NCI-H2107 treated with DMSO at 0.1 percent for 48 hours (cell line): ENCODE data around the gene OLFML3.
A peak's percentile ranks its signal among the peaks of the same experiment; 100 is the strongest.

ENCODE experiments used
- DNase-seq: peaks from one replicate; lab custom pipeline; 2025; ENCODE audit not compliant: unreplicated experiment; lab: John Stamatoyannopoulos, UW

Gene OLFML3, protein sequence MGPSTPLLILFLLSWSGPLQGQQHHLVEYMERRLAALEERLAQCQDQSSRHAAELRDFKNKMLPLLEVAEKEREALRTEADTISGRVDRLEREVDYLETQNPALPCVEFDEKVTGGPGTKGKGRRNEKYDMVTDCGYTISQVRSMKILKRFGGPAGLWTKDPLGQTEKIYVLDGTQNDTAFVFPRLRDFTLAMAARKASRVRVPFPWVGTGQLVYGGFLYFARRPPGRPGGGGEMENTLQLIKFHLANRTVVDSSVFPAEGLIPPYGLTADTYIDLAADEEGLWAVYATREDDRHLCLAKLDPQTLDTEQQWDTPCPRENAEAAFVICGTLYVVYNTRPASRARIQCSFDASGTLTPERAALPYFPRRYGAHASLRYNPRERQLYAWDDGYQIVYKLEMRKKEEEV

GRCh38 chr1:113978863-113979702 lies at the start of gene OLFML3:
TSS of gene OLFML3 (plus strand) at chr1:113979474. CDS start at chr1:113979517, 43 bp downstream.
- DNase-seq: peak; percentile 79

GRCh38 chr1:113929750-113930498 lies 49.4 kb upstream of the OLFML3 start:
- no peak for DNase-seq

- no peak for DNase-seq
These were observed 48.6 kb upstream of the OLFML3 start for GRCh38 chr1:113930499-113931161.

DNA sequence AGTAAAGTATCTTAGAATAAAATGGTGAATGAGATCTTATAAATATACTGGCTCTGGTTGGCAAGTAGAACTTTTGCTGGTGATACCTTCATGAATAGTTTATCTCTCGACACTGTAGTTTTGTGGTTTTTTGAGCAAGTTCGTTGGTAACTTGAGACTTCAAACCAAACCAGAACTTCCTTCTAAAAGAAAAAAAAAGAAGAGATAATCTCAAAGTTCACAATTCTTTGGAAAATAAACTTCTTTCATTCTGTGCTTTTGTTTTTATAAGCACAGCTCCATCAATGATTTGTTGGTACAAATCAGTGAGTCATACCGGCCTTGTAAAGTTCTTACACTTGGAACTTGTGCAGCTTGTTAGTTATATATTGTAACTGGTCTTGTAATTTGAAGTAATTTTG lies 47.8 kb upstream of the OLFML3 start:
- no peak for DNase-seq

DNA sequence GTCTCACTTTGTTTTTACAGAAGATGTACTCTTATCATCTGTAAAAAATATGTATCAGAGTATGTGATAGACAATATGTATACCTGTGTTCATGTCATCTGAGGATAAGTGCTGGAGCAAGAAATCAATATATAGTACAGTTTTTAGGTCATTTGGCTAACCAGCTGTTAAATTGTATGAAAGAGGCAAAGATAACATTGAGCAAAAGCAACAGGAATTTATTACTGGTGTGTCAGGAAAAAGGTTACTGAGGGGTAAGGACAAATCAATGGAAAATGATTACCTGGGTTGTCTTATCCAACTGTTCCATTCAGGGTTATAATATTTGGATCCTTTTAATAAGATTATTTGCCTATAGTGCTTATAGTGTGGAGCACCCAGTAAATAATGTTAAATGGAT lies 45.3 kb upstream of the OLFML3 start:
- DNase-seq: no peak

DNA sequence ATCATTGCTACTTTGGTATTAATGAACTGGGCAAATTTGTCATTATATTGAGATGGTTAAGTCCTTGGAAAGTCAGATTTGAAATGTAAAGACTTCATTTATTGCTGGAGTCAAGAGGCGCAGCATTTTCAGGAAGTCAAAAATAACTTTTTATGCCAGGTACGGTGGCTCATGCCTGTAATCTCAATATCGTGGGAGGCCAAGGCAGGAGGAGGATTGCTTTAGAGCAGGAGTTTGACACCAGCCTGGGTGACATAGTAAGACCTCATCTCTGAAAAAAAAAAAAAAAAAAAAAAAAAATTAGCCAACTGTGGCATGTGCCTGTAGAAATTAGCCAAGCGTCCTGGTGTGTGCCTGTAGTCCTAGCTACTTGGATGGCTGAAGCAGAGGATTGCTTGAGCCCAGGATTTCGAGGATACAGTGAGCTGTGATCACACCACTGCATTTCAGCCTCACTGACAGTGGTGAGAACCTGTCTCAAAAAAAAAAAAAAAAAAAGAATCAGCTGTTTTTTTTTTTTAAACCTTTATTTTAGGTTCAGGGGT lies 44.7 kb upstream of the OLFML3 start:
- no peak for DNase-seq

- no peak for DNase-seq
These were observed 44.1 kb upstream of the OLFML3 start for GRCh38 chr1:113935176-113935575.

GRCh38 chr1:113935970-113936369 lies 43.3 kb upstream of the OLFML3 start:
- DNase-seq: no peak

- DNase-seq: no peak
These were observed 42.1 kb upstream of the OLFML3 start for GRCh38 chr1:113937146-113937545.

GRCh38 chr1:113938192-113938591 lies 41.1 kb upstream of the OLFML3 start:
- no peak for DNase-seq

- no peak for DNase-seq
These were observed 38.7 kb upstream of the OLFML3 start for GRCh38 chr1:113940365-113941244.

DNA sequence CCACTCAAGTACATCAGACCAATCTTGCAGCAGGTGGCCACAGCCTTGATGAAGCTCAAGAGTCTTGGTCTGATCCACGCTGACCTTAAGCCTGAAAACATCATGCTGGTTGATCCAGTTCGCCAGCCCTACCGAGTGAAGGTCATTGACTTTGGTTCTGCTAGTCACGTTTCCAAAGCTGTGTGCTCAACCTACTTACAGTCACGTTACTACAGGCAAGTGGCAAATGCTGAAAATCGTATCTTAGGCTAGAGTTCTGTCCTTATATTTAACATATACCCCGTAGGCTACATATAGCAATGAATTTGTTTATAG lies 38.1 kb upstream of the OLFML3 start:
- no peak for DNase-seq

DNA sequence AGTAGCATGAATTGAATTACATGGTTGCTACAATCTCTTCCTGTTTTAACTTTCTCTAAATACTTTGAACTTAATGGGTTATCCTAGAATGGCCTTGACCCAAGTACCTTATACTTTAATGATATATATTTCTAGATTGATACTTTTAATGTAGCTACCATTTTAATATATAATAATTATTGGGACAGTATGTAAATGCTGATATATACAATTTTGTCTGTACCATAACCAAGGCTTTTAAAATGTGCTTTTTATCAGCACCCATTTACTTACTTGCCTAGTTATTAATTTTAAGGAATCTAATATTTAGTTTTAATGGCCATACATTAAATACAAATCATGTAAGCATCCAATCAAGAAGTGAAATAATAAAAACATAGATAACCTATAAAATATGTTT lies 36.7 kb upstream of the OLFML3 start:
- no peak for DNase-seq

DNA sequence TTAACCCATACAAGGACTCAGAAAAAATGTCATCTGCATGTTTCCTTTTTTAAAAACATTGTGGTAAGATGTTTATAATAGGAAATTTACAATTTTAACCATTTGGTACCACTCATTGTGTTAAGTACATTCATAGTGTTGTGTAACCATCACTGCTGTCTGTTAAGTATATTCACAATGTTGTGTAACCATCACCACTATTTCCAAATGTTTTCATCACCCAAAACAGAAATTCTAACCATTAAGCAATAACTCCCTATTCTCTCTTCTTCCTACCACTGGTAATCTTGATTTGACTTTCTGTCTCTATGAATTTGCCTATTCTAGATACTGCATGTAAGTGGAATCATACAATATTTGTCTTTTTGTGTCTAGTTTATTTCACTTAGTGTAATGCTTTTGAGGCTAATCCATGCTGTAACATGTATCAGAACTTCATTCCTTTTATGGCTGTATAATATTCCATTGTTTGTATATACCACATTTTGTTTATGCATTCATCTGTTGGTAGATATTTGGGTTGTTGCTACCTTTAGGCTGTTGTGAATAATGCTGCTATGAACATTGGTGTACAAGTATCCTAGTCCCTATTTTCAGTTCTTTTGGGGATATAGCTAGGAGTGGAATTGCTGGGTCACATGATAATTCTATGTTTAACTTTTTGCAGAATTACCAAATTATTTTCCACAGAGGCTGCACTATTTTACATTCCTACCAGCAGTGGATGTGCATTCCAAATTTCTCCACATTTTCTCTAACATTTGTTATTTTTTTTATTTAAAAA lies 36.1 kb upstream of the OLFML3 start:
- DNase-seq: no peak

GRCh38 chr1:113945329-113945728 lies 33.9 kb upstream of the OLFML3 start:
- DNase-seq: no peak

- DNase-seq: no peak
These were observed 33.2 kb upstream of the OLFML3 start for GRCh38 chr1:113946112-113946511.

DNA sequence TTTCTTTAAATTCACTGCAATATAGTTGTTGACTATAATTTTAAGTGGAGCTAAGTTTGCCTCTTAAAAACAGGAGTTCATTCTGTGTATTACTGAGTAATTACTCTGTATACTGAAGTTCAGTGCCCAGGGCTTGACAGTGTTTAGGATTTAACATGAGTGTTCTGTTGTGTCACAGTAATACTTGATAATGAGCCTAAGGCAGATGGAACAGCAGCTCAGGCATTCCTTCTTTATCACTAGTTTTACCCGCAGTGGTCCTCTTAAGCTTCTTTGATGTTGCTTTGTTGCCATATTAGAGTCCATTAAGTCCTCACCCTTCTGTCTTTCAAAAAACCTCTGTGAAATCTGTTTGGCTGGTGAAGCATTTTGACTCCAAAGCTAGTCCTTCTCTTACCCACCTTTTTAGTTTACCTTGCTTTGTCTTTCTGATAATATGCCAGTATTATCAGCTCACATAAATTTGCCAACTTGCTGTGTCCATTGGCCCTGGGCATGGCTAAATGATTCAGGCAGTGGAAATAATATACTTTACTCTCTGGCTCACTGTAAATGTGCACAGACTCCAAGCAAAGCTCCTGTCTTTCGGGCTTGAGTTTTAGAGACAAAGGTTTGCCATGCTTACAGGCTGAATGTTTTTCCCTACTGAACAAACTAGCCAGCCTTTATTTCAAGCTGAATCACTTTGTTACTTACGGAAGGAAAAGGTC lies 32.4 kb upstream of the OLFML3 start:
- DNase-seq: no peak

GRCh38 chr1:113947388-113948107 lies 31.7 kb upstream of the OLFML3 start:
- no peak for DNase-seq
